ENCODE data around the gene FMNL2.

FMNL2 gene

DNA sequence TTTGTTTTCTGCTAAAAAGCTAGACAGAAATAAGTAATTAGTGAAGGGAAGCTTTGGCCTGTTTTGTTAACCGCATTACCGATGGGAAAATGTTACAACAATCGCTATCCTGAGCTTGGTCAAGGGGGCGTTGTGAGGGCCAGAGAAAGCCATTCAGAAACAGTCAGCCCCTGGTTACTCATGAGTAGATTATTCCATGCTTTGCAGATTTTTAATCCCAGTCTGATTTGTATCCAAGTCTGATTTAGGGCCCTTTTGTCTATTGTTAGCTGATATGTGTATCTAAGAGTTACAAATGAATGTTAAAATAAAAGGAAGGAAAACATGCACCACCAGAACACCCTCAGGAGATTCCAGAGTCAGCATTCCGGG is 283.2 kb downstream of the FMNL2 start:
- no peak for DNase-seq (ENCODE audit: low read depth)

DNA sequence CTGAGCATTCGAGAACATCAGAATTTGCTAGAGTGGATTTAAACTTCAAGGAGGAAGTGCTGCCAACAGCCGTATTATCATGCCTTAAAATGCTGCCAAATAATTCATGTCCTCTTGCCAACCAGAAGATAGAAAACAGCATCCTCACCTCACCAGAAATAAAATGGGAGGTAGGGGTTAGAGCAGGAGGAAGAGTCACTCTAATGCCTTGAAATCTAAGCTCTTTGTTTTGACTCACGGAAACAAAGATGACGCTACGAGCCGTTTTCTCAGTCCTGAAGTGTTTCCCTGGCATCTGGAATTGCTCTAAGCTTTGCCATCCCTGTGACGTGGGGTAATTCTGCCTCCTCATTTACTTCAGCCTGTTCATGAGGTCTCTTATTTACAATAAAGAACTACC is 285.2 kb downstream of the FMNL2 start:
- no peak for DNase-seq (ENCODE audit: low read depth)

DNA sequence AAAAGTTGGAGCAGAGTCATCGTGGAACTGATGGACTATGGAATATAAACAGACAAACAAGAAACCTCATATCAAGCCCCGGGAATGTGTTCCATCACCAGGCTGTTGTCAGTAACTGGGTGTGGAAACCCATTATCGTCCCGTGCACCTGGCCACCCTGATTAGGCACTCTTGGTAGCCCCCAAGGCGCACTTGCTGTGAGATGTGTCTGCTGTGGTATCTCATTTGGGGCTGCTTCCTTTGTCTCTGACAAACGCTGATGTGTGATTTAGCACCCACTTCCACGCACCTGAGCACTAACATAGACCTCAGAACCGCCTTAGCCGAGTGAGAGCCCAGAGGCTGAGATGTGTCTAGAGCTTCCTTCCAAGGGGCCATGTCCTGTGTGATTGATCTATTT is 286.0 kb downstream of the FMNL2 start:
- no peak for DNase-seq (ENCODE audit: low read depth)

DNA sequence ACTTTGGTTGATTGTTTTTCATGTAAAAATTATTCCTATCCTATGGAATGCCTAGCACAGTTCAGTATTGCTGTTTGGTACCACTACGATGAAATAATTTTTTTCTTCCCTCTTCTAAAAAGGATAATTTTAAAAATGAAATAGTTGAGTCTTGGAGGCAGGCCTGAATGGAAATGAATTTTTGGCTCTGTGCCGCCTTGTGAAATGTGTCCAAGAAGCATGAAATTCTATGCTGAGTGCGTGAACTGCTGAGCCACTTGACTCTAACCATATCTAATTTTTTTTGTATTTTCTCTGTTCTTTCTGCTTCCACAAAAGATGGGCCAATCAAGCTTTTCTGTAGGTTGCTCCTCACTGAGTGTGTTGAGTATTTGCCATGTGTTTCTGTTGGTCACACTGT is 287.2 kb downstream of the FMNL2 start:
- DNase-seq (ENCODE audit: low read depth): no peak

DNA sequence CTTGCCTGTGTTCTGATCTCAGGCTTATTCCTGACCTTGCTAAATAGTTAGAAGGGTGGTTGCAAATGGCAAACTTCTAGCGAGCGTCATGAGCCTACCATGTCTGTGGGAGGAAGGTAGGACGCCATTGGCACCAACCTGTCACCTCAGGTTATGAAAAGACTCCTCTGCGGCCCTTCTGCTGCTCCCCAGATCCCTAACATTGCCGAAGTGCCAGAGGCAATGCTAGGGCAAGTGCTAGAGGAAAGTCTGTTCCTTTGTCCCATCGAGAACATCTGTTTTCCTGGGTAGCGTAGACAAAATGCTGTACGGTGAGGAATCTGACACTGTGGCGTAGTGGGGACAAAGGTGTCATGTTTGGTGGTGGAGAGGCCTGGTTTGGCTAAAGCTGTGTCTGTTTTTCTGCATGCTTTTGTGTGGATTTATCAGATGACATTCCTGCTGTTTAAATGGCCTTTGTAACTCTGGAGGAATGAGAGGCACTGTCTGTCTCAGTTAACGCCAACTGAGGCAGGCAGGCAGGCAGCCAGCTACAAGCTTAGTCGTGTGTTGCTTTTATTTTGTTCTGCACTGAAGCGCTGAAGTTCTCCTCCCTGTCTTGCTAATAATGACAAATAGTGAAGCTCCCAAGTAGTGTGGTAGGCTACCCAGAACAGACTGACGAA is 288.2 kb downstream of the FMNL2 start:
- DNase-seq (ENCODE audit: low read depth): no peak

DNA sequence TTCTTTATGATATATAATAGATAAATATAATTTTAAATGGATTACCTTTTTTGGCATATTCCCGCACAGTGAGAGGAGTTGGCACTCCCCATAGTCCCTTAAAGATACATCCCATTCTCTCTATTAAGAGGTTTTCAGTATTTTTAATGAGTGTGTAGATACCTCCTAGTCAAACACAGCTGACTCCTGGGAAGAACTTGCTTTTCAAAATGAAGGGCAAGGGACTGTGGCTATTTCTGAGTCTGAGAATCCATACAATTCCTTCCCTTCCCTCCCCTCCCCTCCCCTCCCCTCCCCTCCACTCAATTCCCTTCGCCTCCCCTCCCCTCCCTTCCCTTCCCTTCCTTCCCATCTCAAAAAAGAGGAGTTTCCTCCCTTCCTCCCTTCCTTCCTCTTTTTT is 288.8 kb downstream of the FMNL2 start:
- DNase-seq (ENCODE audit: low read depth): no peak

DNA sequence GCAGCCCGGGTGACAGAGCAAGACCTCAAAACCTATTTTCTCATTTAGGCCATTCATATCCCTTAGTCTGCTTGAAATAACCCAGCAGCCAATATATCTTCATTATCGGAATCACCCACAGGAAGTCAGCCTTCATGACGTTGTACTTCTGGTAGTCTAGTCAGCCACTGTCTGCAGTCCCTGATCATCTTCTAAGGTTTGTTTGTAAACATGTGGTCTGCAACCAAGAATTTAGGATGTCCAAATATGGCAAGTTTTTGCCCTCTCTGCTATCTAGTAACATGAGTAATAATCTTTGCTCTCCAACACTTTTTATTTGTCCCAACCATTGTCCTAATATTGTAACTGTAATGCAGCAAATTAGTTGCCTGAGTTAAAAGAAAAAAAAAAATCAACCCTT is 289.8 kb downstream of the FMNL2 start:
- DNase-seq (ENCODE audit: low read depth): no peak

DNA sequence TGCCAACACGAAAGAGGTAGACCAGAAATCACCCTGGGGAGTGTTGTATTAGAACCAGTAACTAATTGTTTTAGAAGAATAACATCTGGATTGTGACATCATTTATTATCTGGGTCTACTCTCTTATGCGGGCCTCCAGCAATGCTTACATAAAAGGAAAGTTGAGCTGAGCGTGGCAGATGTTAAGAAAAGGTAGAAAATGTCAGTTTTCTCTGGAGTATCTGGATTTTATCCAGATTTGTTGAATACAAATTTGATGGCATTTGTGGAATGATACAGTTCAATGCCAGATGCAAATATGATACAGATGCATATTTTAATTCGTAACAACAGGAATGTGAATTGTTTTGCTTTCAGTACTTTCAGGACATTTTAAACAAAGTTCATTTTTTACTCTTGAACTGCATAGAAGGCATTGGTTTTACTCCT is 292.0 kb downstream of the FMNL2 start:
- DNase-seq (ENCODE audit: low read depth): no peak

DNA sequence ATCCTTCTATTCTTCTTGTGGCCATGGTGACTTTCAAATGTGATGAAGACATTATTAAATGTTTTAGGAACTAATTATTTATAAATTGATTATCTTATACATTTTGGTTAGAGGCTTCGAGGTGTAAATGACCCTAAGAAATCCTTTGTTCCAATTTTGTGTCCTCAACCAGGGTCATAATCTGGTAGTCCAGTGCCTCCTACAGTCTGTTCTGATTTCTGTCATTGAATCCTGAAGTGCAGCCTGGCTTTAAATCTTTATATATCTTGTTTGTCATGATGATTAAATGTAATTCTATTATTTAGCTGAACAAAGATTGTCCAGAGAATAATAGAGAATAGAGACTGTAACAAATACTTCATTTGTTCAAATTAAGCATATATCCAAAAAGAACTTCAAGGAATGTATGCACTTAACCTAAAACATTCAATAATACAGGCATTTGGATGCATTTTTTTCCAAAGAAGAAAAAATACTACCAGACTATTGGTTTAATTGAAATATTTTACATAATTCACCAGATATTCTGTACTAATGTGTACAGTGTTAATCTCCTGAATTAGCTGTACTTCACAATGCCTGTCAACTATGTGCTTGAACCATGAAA is 292.5 kb downstream of the FMNL2 start:
- DNase-seq (ENCODE audit: low read depth): no peak

DNA sequence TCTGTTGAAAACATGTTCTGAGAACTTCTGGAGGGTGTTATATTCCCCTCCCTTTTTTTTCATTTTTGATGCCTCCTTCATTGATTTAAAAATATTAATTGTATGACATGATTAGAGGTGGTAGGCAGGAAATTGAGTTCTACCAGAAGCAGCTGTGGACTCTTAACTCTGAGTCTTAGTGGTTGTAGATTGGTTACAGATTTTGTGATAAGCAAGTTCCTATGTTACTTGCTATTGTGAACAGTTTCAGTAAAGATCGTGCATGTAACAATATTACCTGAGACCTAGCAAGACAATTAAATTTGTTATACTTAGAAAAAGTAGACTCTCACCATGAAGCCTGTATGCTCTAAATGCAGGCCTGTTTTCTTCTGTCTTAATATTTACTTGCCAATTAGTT is 294.2 kb downstream of the FMNL2 start:
- DNase-seq (ENCODE audit: low read depth): no peak

DNA sequence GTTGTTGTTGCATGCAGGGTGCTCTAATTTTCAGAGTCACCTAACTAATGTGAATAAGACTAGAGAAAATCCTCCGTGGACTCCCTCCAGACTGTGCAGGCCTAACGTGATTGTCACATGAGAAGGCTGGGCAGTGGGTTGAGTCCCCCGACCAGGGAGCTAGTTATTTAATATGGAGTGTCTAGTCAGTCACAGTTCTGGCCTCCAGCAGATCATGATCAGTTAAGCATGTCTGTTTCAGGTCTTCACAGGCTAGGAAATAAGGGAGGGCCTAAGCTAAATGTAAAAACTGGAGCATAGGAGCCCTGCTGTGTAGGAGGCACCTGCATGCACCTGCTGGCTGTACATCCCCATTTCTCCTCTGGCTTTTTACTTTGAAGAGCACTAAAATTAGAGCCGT is 295.5 kb downstream of the FMNL2 start:
- no peak for DNase-seq (ENCODE audit: low read depth)

DNA sequence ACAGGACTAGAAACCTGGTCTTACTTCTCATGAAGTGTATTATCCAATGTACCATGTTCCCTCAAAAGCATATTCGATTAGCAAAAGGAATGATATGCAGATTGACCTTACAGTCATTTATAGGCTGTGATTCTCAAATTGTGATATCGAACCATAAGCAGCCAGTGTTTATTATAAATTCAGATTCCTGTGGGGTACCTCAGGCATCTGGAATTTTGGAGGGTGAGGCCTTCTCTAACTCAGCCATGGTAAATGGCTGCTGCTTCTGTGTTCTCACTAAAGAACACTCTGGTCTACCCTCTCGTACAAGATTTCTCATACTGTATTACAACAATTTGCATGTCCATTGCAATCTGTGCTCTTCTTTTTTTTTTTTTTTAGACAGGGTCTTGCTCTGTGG is 297.8 kb downstream of the FMNL2 start:
- DNase-seq (ENCODE audit: low read depth): no peak

DNA sequence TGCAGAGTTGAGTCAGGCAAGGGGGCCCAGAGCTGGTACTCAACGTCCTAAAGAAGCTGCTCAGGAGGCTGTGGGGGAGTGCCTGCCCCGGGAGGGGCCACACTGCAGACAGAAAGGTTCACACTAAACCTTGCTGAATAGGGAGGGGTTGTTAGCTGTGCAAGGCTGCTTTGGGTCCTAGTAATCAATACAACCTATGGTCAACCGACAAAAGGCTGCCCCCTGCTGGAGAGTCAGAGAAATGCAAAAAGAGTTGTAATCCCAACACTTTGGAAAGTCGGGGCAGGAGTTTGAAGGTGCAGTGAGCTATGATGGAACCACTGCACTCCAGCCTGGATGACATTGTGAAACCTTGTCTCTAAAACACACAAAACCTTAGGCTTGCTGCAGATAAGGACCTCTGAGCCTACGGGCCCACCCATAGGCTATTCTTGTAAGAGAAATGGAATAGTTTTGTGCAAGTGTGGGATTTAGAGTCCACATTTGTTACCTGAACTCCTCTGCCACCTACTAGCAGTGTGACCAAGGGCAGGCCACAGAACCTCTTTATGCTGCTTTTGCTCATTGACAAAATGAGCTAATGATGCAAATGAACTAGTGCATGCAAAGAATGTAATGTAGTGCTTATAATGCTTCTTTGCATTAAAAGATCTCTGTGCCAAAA is 300.8 kb downstream of the FMNL2 start:
- DNase-seq (ENCODE audit: low read depth): peak; percentile 44

DNA sequence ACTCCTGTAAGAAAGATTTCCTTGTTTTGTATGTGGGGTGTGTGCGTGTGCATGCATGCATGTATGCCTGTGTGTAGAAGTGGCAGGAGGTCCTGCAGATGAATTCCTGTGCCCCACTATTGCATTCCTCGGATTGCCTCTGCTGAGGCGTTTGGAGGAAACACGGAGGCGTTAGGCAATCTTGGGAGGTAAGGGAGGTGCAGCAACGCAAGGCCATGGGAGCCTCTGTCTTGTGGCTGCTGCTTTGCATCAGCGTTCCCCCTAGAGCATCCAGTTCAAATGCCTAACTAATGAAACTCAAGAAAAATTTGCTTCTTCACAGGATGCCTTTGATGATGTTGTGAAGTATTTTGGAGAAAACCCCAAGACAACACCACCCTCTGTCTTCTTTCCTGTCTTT is 302.3 kb downstream of the FMNL2 start:
- DNase-seq (ENCODE audit: low read depth): no peak

DNA sequence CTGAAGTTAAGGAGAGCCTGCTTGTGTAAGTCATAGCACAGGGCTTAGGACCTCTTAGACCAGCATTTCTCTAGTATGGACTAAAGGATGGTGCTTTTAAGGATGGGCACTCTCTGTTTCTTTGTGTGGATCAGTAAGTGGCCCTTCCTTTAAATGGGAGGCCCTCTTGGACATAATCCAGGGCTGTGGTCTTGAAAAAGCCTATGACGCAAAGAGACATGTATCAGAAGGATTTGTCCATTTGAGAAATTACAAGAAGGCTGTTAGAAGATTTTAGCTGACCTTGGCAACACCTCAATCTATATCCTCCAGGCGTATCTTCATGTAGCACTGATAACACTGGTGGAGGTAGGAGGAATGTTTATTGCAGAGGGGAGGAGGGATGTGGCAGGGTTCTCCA is 303.1 kb downstream of the FMNL2 start:
- no peak for DNase-seq (ENCODE audit: low read depth)

DNA sequence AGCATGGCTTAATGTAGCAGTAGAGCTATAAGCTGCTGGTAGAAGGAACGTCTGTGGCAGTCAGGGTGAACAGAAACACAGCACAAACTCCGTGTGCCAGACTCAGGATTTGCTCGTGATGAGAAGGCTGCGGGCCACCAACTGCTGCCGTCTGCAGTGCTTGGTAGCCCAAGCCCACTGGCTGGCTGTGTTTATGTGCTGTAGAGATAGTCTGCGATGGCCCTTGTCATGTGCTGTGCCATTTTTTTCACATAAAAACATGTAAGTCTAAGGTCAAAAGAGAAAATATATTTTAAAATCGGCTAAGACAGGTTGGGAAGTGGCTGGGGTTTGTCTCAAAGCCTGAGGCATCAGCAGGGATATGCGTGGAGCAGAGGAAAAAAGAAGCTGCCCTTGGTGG is 303.6 kb downstream of the FMNL2 start:
- no peak for DNase-seq (ENCODE audit: low read depth)

DNA sequence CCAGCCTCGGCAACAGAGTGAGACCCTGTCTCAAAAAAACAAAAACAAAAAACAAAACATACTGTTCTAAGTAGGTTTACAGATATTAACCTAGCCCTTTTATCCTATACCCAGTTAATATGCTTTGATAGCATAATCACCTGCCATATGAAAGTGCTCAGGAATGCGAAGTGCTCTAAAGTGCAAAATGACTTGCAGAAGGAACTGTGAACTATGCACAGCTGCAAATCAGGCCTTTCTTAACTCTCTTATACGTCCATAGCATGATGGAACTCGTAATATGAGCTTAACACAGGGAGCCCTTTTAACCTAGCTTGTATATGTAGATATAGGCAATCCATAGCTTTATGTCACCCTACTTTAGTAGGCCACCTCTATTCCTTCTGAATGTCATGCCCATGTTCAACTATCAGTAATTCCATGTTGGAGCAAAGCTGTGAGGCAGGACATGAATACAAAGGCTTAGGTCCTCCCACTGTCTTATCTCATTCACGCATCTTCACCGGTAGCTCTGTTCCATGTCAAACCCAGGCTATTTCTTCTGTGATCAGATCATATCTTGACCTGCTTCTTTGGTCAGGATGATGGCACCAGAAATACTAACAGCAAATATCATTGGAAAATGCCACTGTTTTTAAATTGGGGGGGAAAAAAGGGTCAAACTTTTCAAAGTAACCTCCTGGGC is 309.4 kb downstream of the FMNL2 start:
- no peak for DNase-seq (ENCODE audit: low read depth)

DNA sequence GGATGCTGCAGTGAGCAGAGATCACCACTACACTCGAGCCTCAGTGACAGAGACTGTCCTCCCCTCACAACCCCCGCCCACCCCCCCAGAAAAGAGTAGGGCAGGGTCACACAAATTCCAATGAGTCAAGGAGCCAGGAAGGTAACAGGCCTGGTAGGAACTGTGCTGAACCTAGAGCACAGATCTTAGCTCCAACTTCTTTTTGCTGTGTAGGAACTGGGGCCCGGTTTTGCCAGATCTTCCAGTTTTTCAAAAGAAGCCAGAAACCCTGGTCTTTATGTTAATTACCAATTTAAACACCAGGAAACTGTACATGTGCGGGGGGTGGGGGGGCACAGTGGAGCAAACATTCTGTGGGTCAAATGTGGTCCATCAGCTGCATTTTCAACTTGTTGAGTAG is 311.3 kb downstream of the FMNL2 start:
- DNase-seq (ENCODE audit: low read depth): no peak

DNA sequence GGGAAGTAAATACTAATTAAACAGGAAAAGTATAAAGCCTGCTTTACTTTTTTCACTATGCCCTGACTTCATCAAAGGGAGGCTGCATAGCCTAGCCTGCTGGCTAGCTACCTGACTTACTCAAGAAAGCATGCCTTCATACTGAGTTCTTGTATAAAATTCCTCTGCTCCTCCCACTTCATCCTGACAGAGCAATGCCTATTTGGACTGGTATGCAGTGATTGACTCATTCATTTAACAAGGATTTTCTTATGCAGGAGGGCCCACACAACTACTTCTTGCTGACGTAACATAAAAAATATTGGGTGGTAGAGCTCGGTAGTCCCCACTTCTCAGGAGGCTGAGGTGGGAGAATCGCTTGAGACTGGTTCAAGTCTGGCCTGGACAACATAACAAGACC is 311.8 kb downstream of the FMNL2 start:
- DNase-seq (ENCODE audit: low read depth): no peak

DNA sequence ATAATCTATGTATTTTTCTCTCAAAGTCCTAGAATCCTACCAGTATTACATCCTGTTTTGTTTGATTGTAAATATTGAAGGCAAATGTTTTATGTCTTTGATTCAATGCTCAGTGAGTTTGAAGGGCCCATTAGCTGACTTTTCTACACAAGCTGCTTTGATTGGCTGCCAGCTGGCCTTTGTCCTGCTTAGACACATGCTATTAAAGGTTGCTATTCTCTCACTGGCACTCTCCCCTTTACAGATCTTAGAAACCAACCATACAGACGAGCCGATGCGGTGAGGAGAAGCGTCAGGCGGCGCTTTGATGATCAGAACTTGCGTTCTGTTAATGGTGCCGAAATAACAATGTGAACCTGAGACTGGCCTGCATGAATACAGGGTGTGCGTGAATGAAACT is 312.6 kb downstream of the FMNL2 start:
- DNase-seq (ENCODE audit: low read depth): no peak

DNA sequence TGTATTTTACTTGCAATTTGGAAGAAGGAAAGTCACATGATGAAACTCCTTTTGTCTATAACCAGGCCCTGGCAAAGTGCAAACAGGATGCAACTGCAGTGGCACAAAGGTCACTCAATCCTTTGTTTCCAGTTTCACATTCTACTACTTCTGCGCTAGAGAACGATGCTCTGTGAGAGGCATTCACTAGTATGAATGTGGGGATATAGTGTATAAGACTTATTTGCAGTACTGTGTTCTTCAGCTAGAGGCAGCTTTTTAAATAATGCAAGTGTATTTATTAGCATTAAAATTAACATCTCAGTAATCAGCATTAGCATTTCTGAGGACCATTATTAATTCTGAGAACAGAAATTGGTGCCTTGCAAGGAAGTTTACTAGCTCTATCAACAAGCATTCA is 313.4 kb downstream of the FMNL2 start:
- no peak for DNase-seq (ENCODE audit: low read depth)

DNA sequence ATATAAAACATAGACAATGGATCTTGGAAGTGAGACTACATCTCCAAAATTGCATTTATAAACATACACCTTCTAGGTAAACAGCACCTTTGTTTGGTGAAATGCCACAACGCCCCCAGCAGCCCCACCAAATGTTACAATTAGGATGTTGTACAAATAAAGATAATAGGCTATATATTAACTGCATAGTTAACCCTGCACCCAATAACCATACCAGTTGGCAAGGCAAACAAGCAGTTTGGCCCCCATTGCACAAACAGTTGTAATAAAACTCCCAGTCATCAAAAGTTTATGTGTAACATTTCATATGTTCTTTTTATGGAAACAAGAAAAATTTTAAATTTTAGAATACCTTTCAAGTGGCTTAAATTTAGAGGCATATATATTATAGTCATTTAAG is 315.0 kb downstream of the FMNL2 start:
- DNase-seq (ENCODE audit: low read depth): no peak

DNA sequence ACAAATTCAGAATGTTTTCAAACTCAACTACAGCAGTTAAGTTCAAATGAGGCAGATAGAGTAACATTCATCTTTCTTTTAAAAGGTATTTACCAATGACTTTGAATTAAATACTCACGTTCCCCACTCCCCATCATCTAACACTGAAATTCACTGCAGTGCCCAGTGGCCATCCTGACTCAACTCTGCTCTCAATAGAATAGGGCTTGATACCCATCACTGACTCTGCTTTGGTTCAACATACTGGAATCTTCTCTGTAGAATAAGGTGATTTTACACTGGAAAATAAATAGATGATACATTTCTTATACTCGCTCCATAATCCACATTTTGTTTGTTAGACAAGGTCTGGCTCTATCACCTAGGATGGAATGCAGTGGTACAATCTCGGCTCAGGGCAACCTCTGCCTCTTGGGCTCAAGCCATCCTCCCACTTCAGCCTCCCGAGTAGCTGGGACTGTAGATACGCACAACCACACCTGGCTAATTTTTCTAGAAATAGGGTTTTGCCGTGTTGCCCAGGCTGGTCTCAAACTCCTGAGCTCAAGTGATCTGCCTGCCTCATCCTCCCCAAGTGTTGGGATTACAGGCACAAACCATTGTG is 315.9 kb downstream of the FMNL2 start:
- DNase-seq (ENCODE audit: low read depth): no peak

Measured in activated T-helper 9 cell treated with anti-CD3 and anti-CD28 coated beads, Interleukin-2, amount 50 U/mL, for 16 hours (primary cell).